GM12872 (cell line): ENCODE results near the gene SLC66A2.

Experiments
- CTCF ChIP-seq: IDR thresholded peaks from 3 replicates; pipeline ENCODE4 v1.5.1; 2011; ENCODE audit warnings: low read depth, mild to moderate bottlenecking, low read length, moderate library complexity; ENCODE audit not compliant: insufficient read depth

The SLC66A2 gene

GRCh38 chr18:79970419-79971133 is 19.1 kb upstream of the SLC66A2 start:
- TF ChIP-seq CTCF = no peak

GRCh38 chr18:79965119-79965902 is 13.9 kb upstream of the SLC66A2 start:
- TF ChIP-seq CTCF = no peak

- no peak; the same call in 2 of the 3 replicates for TF ChIP-seq CTCF
These were observed 13.1 kb upstream of the SLC66A2 start, which contains the start of gene HSBP1L1 for GRCh38 chr18:79964330-79965118. Gene HSBP1L1, plus strand, starts transcription at chr18:79964643. Its CDS starts 93 bp downstream, at chr18:79964736.

- no peak for TF ChIP-seq CTCF
These were observed 12.3 kb upstream of the SLC66A2 start for GRCh38 chr18:79963658-79964329.

GRCh38 chr18:79962835-79963657 is 11.6 kb upstream of the SLC66A2 start:
- peak; percentile 46; the same call in 2 of the 3 replicates for TF ChIP-seq CTCF

- TF ChIP-seq CTCF = no peak
These were observed 10.9 kb upstream of the SLC66A2 start for GRCh38 chr18:79962311-79962710.
